Stimulated activated CD8-positive, alpha-beta memory T cell treated with anti-CD3 and anti-CD28 coated beads, Interleukin-15, amount 100 ng/mL, for 4 hours (primary cell): ENCODE measurements around the gene CDC42BPA.

Experiments used
- DNase-seq, 2 donors: peaks; one replicate each; pipeline ENCODE4 v3.0.0-alpha.2; 2020; ENCODE audit warnings: low read depth in 2 of 2

Gene CDC42BPA

DNA sequence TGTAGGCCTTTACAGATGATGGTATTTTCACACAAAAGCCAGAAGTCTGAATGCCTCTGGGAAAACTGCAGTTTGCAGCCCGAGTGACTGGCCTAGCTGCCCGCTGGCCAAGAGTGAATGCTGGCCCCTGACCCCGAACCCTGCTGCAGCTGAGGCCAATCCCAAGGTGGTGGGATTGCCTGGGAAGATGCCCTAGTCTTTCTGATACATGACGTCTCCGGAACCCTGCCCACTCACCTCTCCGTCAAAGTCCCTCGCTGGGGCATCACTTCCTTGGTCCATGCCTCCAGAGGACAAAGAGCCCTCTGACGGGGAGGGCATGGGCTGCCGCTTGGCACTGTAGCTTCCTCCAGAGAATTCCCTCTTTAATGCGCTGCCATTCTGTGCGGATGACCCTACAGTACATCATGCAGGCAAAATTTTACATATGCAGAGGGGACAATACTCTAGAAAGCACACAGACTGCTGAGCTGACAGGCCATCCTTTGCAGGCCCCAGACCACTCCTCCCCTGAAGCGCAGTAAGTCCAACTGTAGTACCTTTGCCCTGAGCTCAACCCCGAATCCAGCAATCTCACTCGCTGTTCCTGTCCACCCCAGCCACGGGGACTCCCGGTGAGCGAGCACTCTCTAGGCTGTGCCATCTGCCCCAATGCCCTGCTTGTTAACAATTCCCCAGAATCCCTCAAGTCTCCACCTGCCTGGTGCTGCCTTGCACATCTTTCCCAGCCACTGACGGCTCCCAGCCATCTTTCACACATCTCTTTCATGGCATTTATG, 323.5 kb downstream of the CDC42BPA start:
- no peak for DNase-seq

DNA sequence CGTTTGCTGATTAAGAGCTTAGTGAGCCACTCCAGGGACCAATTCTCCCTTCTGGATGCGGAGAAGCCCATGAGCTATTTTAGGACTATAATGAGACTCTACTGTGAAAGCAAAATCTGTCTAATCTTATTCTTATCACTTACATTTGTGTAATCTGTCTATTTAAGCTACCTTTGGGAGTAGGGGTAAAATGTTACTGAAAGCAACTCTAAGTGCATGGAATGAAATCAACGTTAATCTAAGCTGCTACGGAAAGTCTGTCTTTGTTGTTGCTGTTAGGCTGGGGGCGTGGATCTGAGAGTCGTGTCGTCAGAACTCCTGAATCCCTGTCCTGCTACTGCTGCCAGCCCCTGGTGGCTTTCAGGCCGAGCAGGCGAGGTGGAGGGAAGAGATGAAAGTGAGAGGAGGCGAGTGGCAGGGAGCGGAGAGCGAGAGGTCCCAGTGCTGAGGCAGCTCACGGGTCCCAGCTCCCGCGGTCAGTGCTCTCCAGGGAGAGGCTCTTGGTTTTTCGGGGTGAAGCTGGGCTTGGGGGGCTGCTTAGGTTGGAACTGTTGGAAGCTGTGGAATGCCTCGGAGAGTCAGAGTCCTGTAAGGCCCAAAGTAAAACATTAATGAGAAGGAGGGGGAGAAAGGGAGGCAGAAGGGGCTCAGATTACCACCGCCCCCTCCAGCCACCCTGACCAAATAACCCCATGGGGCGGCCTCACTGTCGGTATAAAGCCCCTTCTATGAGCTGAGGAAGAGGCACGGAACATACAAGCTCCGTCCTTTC, 324.3 kb downstream of the CDC42BPA start:
- DNase-seq = no peak

- DNase-seq = no peak
Measured at GRCh38 chr1:226991920-226992319, 326.4 kb downstream of the CDC42BPA start.

- DNase-seq = no peak
Measured at GRCh38 chr1:226990133-226990716, 328.1 kb downstream of the CDC42BPA start.

GRCh38 chr1:226989085-226989920, 329.0 kb downstream of the CDC42BPA start:
- no peak for DNase-seq

- no peak for DNase-seq
Measured at GRCh38 chr1:226988334-226988666, 330.0 kb downstream of the CDC42BPA start.

DNA sequence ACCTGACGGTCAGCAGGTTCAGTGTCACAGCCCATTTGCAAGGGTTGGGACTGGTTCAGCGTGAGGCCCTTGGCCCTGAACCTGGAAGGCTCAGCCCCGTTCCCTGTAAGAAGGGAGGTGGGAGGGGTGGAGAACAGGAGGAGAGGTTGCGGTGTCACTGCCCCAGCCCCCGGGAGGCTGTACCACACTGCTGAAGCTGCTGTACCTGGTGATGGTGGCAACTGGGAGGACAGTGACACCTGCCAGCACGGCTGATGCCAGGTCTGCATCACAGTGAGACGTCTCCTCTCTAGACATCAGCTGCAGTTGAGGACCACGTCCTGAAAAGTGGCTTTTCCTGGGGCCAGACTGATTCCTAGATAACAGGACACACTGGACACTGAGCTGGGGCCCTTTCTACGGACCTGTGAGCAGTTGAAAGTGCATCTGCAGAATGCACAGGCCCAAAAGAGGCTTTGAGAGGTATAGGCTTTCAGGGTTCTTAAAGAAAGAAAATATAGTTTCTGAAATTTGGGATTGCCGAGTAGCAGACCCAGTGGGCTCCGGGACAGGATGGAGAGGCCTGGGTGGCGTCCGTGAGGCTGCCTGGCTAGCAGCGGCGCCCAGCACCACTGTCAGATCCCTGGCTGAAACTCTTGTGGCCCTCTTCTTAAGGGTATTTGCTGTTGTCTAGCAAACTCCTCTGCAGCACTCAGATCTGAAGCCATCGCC, 330.5 kb downstream of the CDC42BPA start:
- DNase-seq = no peak

DNA sequence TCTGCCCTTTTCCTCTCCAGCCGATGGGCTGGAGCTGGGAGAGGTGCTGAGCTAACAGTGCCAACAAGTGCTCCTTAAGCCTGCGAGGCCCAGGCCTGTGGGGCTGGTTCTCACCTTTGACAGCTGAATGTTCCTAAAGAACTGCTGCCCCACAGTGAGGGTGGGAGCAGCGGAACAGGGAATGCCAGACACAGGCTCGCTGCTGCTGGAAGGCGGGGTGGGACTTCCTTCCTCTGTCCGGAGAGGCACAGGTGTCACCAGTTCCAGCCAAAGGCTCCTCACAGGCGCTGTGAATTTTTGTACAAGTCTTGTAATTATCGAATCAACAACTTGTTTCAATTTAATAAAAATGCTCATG, 331.1 kb downstream of the CDC42BPA start:
- no peak for DNase-seq

- no peak for DNase-seq
Measured at GRCh38 chr1:226986496-226987178, 331.7 kb downstream of the CDC42BPA start.

GRCh38 chr1:226985839-226986463, 332.3 kb downstream of the CDC42BPA start:
- no peak for DNase-seq

DNA sequence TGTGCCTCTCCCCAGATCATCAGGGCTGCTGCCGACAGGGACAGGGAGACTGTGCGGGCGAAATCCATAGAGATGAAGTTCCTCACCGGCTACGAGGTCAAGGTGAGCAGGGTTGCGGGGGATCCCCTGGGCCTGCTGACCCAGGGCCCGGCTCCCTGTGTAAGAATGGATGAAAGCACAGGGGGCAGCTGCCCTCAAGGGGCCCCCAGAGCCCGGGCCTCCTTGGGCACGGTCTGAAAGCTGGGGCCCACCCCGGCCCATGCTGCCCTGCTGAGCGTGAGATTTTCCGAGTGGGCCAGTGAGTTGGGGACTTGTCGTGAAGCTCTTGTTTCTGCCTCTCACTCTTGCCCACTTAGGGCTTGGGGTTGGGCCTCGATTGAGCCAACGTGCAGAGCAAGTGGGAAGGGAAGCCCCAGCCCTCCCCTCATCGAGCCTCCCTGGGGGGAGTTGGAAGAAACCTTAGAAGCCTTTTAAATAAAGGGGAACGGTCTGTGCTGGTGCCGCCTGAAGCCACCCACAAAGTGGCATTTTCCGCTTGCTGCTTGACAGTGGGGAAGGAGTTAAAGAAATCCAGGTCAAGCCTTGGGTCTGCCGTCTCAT, 333.0 kb downstream of the CDC42BPA start:
- DNase-seq = no peak

DNA sequence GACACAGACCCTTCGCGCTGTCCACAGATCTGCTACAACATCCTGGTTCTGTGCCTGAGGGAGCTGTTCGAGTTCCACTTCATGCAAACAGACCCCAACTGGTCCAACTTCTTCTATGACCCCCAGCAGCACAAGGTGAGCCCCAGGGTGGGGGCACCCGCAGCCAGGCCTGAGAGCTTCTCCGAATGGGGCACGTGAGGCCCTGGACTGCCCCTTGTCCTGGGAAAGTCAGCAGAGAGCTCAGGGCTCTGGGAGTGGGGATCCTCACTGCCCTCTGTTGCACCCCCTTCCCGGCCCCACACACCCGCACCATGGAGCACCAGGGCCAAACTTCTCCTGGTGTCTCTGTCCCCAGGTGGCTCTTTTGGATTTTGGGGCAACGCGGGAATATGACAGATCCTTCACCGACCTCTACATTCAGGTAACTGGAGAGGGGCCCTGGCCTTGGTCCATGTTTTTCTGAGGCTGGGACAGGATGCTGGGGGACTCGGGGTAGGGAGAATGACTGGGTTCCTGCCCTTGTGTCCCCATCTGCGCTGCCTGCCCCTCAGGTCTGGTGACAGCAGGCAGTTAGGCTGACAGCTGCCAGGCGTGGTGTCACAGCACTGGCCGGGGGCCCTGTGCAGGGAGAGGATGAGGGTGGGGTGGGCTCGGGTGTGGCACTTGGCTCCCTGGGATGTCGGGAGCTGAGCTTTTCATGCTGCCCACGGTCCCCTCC, 333.6 kb downstream of the CDC42BPA start:
- DNase-seq = no peak

DNA sequence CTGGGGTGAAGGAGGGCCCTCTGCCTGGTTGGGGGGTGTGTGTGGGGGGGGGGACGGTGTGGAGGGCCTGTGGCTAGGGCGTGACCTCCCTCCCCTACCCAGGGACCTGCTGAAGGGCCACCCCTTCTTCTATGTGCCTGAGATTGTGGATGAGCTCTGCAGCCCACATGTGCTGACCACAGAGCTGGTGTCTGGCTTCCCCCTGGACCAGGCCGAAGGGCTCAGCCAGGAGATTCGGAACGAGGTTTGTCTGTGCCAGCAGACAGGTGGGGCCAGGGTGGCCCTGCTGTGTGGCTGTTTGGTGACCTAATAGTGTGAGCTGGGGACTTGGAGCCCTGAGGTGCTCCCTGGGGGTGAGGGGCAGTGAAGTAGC, 334.3 kb downstream of the CDC42BPA start:
- no peak for DNase-seq

GRCh38 chr1:226983247-226983991, 334.9 kb downstream of the CDC42BPA start:
- DNase-seq = no peak

DNA sequence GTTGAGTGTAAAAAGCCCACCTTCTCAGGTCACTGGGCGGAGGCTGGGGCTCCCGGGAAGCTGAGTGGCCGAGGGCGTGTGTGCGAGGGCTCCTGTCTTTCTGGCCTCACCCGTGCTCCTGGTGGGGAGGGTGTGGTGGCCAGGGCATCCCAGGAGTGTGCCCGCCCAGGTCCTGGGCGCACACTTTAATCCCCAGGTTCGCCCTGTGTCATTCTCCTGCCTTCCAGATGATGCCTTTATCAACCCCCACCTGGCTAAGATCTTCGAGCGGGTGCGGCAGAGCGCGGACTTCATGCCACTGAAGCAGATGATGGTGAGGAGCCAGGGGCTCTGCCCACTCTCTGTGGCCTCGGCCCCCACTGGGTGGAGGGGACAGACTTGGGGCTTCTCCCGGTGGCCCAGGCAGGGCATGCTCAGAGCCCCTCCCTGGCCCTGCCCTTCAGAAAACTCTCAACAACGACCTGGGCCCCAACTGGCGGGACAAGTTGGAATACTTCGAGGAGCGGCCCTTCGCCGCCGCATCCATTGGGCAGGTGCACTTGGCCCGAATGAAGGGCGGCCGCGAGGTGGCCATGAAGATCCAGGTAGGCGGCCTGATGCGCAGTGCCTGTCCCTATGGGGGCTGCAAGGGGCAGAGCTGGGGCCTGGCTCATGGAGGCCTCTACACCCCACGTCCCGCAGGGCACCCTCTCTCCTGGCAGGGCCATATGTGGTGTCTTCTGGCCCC, 335.7 kb downstream of the CDC42BPA start:
- no peak for DNase-seq

- DNase-seq = no peak
Measured at GRCh38 chr1:226981838-226982237, 336.5 kb downstream of the CDC42BPA start.

GRCh38 chr1:226981386-226981817, 336.9 kb downstream of the CDC42BPA start:
- DNase-seq = no peak
